H9 (cell line): ENCODE measurements around the gene CTDNEP1. TPM values are rescaled to one million over a fixed set of nuclear protein-coding genes. Genes with fewer than 3 reads are reported as not detected.
A peak's percentile ranks its signal among the peaks of the same experiment; 100 is the strongest.

Experiments used
- DNase-seq: peaks from one replicate; pipeline ENCODE4 v3.0.0-alpha.2; 2017
- H2AFZ ChIP-seq: one replicate; pipeline ENCODE4 v1.6.1; 2013; ENCODE audit warnings: mild to moderate bottlenecking, low read length, control low read depth, moderate library complexity
- H2AK5ac ChIP-seq: 2 replicates; pipeline ENCODE4 v1.6.1; 2013; ENCODE audit warnings: low read length, control low read depth, mixed read lengths; ENCODE audit not compliant: insufficient read length
- H2BK120ac ChIP-seq: one replicate; pipeline ENCODE4 v1.6.1; 2013; ENCODE audit warnings: low read depth, mild to moderate bottlenecking, low read length, control low read depth, inconsistent platforms; ENCODE audit not compliant: poor library complexity, severe bottlenecking
- H2BK12ac ChIP-seq: 2 replicates; pipeline ENCODE4 v1.6.1; 2013; ENCODE audit warnings: low read length, control low read depth, mixed read lengths, low read depth; ENCODE audit not compliant: insufficient read length
- H2BK15ac ChIP-seq: 2 replicates; pipeline ENCODE4 v1.6.1; 2013; ENCODE audit warnings: low read depth, low read length, control low read depth
- H2BK20ac ChIP-seq: one replicate; pipeline ENCODE4 v1.6.1; 2013; ENCODE audit warnings: low read depth, mild to moderate bottlenecking, low read length, control low read depth, inconsistent platforms; ENCODE audit not compliant: poor library complexity, severe bottlenecking
- H2BK5ac ChIP-seq: 2 replicates; pipeline ENCODE4 v1.6.1; 2013; ENCODE audit warnings: low read length, control low read depth, mixed read lengths; ENCODE audit not compliant: insufficient read length
- H3K14ac ChIP-seq: 2 replicates; pipeline ENCODE4 v1.6.1; 2013; ENCODE audit warnings: low read length, control low read depth; ENCODE audit not compliant: insufficient read depth
- H3K18ac ChIP-seq: 2 replicates; pipeline ENCODE4 v1.6.1; 2013; ENCODE audit warnings: low read depth, mild to moderate bottlenecking, mixed read lengths, low read length, control low read depth; ENCODE audit not compliant: insufficient read length
- H3K23ac ChIP-seq: 2 replicates; pipeline ENCODE4 v1.6.1; 2013; ENCODE audit warnings: low read length, control low read depth, mixed read lengths, low read depth; ENCODE audit not compliant: insufficient read length
- H3K23me2 ChIP-seq: 2 replicates; pipeline ENCODE4 v1.6.1; 2013; ENCODE audit warnings: low read depth, mild to moderate bottlenecking, mixed read lengths, low read length, control low read depth; ENCODE audit not compliant: insufficient read length, poor library complexity, severe bottlenecking
- H3K27ac ChIP-seq: 2 replicates; pipeline ENCODE4 v1.5.1; 2013; ENCODE audit warnings: low read length, control low read depth, mixed read lengths, low read depth; ENCODE audit not compliant: insufficient read length
- H3K27me3 ChIP-seq: 2 replicates; pipeline ENCODE4 v1.6.1; 2013; ENCODE audit warnings: low read length, control low read depth, inconsistent platforms; ENCODE audit not compliant: insufficient read depth
- H3K4ac ChIP-seq: 2 replicates; pipeline ENCODE4 v1.6.1; 2013; ENCODE audit warnings: low read depth, mild to moderate bottlenecking, control low read depth, inconsistent platforms, low read length, moderate library complexity
- H3K4me1 ChIP-seq: 2 replicates; pipeline ENCODE4 v1.6.1; 2013; ENCODE audit warnings: low read length, control low read depth, inconsistent platforms; ENCODE audit not compliant: insufficient read depth
- H3K4me2 ChIP-seq: 2 replicates; pipeline ENCODE4 v1.6.1; 2013; ENCODE audit warnings: low read length, control low read depth, mixed read lengths; ENCODE audit not compliant: insufficient read length, insufficient read depth
- H3K56ac ChIP-seq: 2 replicates; pipeline ENCODE4 v1.6.1; 2013; ENCODE audit warnings: low read depth, mild to moderate bottlenecking, mixed read lengths, low read length, control low read depth; ENCODE audit not compliant: insufficient read length
- H3K79me1 ChIP-seq: 2 replicates; pipeline ENCODE4 v1.6.1; 2013; ENCODE audit warnings: low read depth, mild to moderate bottlenecking, moderate library complexity, low read length, control low read depth, inconsistent platforms; ENCODE audit not compliant: insufficient read depth, poor library complexity, severe bottlenecking
- H3K79me2 ChIP-seq: 2 replicates; pipeline ENCODE4 v1.6.1; 2013; ENCODE audit warnings: low read length, control low read depth, inconsistent platforms; ENCODE audit not compliant: insufficient read depth
- H3K9ac ChIP-seq: 2 replicates; pipeline ENCODE4 v1.6.1; 2013; ENCODE audit warnings: low read length, control low read depth, mixed read lengths; ENCODE audit not compliant: insufficient read length; ENCODE audit errors: extremely low read depth
- H3K9me3 ChIP-seq: one replicate; pipeline ENCODE4 v1.6.1; 2013; ENCODE audit warnings: low read depth, low read length, inconsistent platforms; ENCODE audit not compliant: control insufficient read depth
- H3T11ph ChIP-seq: one replicate; pipeline ENCODE4 v1.6.1; 2013; ENCODE audit warnings: mild to moderate bottlenecking, low read length, control low read depth, inconsistent platforms
- H4K20me1 ChIP-seq: one replicate; pipeline ENCODE4 v1.6.1; 2013; ENCODE audit not compliant: control insufficient read depth, insufficient read length, insufficient read depth
- H4K5ac ChIP-seq: 2 replicates; pipeline ENCODE4 v1.6.1; 2013; ENCODE audit warnings: low read depth, mild to moderate bottlenecking, mixed read lengths, low read length, control low read depth; ENCODE audit not compliant: insufficient read length
- H4K8ac ChIP-seq: replicated peaks from 2 replicates; pipeline ENCODE4 v1.6.1; 2013; ENCODE audit warnings: low read length, control low read depth, mixed read lengths, low read depth; ENCODE audit not compliant: insufficient read length
- H4K91ac ChIP-seq: 2 replicates; pipeline ENCODE4 v1.6.1; 2013; ENCODE audit warnings: low read depth, mild to moderate bottlenecking, moderate library complexity, mixed read lengths, low read length, control low read depth; ENCODE audit not compliant: insufficient read length
- H3K27ac Mint-ChIP-seq, 3 experiments: 2 replicates in 2 of 3; 3 replicates in 1 of 3; pipeline ENCODE4 v1.8.0; 2020 to 2021; ENCODE audit warnings: mixed read lengths in 3 of 3, mild to moderate bottlenecking in 1 of 3, moderate library complexity in 1 of 3
- H3K27me3 Mint-ChIP-seq: 2 replicates; pipeline ENCODE4 v1.8.0; 2021; ENCODE audit warnings: low read depth, mild to moderate bottlenecking, moderate library complexity, mixed read lengths
- H3K36me3 Mint-ChIP-seq, 3 experiments: 2 replicates in 2 of 3; 3 replicates in 1 of 3; pipeline ENCODE4 v1.8.0; 2020 to 2021; ENCODE audit warnings: low read depth in 3 of 3, mixed read lengths in 3 of 3; ENCODE audit not compliant: insufficient read depth in 1 of 3
- H3K4me1 Mint-ChIP-seq, 2 experiments: 2 replicates each; pipeline ENCODE4 v1.8.0; 2020; ENCODE audit warnings: mixed read lengths in 2 of 2
- H3K4me3 Mint-ChIP-seq, 2 experiments: 2 replicates in 1 of 2; 3 replicates in 1 of 2; pipeline ENCODE4 v1.8.0; 2020 to 2021; ENCODE audit warnings: mild to moderate bottlenecking in 2 of 2, mixed read lengths in 2 of 2, moderate library complexity in 1 of 2
- H3K9me3 Mint-ChIP-seq, 2 experiments: 2 replicates in 1 of 2; 3 replicates in 1 of 2; pipeline ENCODE4 v1.8.0; 2020; ENCODE audit warnings: mild to moderate bottlenecking in 2 of 2, mixed read lengths in 2 of 2, moderate library complexity in 1 of 2
- CTCF ChIP-seq: fragments of 200-600 bp; sonication (generic); conservative IDR thresholded peaks from 3 replicates; pipeline ENCODE4 v1.8.0; 2021; ENCODE audit warnings: antibody characterized with exemption, mild to moderate bottlenecking
- WGBS: extraction: QIAGEN DNeasy Blood & Tissue Kit; methylation state at CpG from one replicate; pipeline ENCODE4 v1.1.7; 2013; ENCODE audit warnings: missing lambda C conversion rate, low lambda C conversion rate, mixed read lengths; ENCODE audit not compliant: insufficient read length; ENCODE audit errors: extremely low coverage; 5-methylcytosine and 5-hydroxymethylcytosine counted together
- total RNA-seq: library from RNA; stranded (reverse); gene quantifications from 2 replicates; pipeline ENCODE4 v1.2.1, GENCODE V29; 2021

Gene CTDNEP1
- total RNA-seq, 1 experiment from 2014 or later, result 134 TPM

GRCh38 chr17:7294614-7295153, 43.1 kb upstream of the CTDNEP1 start, which contains the start of gene YBX2:
Gene YBX2 (minus strand): TSS chr17:7294639. CDS start chr17:7294500, 139 bp downstream.
- no peak within 1 kb of the TSS for H4K5ac ChIP-seq
- peaks cover 12 to 25% of the 10 kb centered on the region in 2 experiments for H3K4me1 Mint-ChIP-seq
- no peak within 1 kb of the TSS for H3K4ac ChIP-seq
- H3K27me3 Mint-ChIP-seq, result peaks cover 71% of the 10 kb centered on the region
- peak within 1 kb of the TSS in 1 of 3 experiments; percentile 36; a peak in 2 of 7 replicates for H3K27ac Mint-ChIP-seq
- H2BK5ac ChIP-seq, result no peak within 1 kb of the TSS
- peak within 1 kb of the TSS; percentile 95 for H3K18ac ChIP-seq
- DNase-seq, result peak; percentile 100
- no peaks in the 10 kb centered on the region for H3K79me1 ChIP-seq
- H3K9me3 ChIP-seq, result no peaks in the 10 kb centered on the region
- H3K23me2 ChIP-seq, result peaks cover 4% of the 10 kb centered on the region
- no peak within 1 kb of the TSS for H4K91ac ChIP-seq
- no peak within 1 kb of the TSS for H2BK12ac ChIP-seq
- peak within 1 kb of the TSS; percentile 89; the same call in 1 of the 2 replicates for H3K14ac ChIP-seq
- peaks cover 3% of the 10 kb centered on the region in 2 experiments; a peak in 3 of 5 replicates for H3K9me3 Mint-ChIP-seq
- WGBS, result no CpG with 5 or more reads among the region's 57 CpGs
- H2BK15ac ChIP-seq, result no peak within 1 kb of the TSS
- no peak within 1 kb of the TSS for H2AFZ ChIP-seq
- H3K36me3 Mint-ChIP-seq, result peaks cover 0 to 3% (median 0%) of the 10 kb centered on the region in 3 experiments; a peak in 2 of 7 replicates
- H3K23ac ChIP-seq, result no peak within 1 kb of the TSS
- H3K56ac ChIP-seq, result no peak within 1 kb of the TSS
- no peak for TF ChIP-seq CTCF
- H2BK120ac ChIP-seq, result no peak within 1 kb of the TSS
- peaks cover 4% of the 10 kb centered on the region; the same call in 1 of the 2 replicates for H3K4me1 ChIP-seq
- peak within 1 kb of the TSS; percentile 22 for H3K9ac ChIP-seq
- no peaks in the 10 kb centered on the region for H3K79me2 ChIP-seq
- no peak within 1 kb of the TSS for H4K8ac ChIP-seq
- H3K4me2 ChIP-seq, result peak within 1 kb of the TSS; percentile 91
- no peaks in the 10 kb centered on the region for H4K20me1 ChIP-seq
- peak within 1 kb of the TSS; percentile 61 to 83 for H3K4me3 Mint-ChIP-seq
- H2BK20ac ChIP-seq, result no peak within 1 kb of the TSS
- H3K27me3 ChIP-seq, result peaks cover 2% of the 10 kb centered on the region
- H3T11ph ChIP-seq, result no peak within 1 kb of the TSS
- no peak within 1 kb of the TSS for H2AK5ac ChIP-seq
- no peak within 1 kb of the TSS for H3K27ac ChIP-seq
